Activated T-cell treated with anti-CD3 and anti-CD28 coated beads, Interleukin-2, amount 50 U/mL, for 4 hours (primary cell): ENCODE data around the gene B9D2. TPM values are rescaled to one million over a fixed set of nuclear protein-coding genes. Genes with fewer than 3 reads are reported as not detected.

Experiments used
- ATAC-seq, 2 donors: fragments of 200-7000 bp; cut with Tn5 transposase; one replicate each; pipeline ENCODE4 v1.10.0; 2021
- DNase-seq: peaks from one replicate; pipeline ENCODE4 v3.0.0-alpha.2; 2020
- H3K27me3 Mint-ChIP-seq: one replicate; pipeline ENCODE4 v1.8.0; 2021; ENCODE audit warnings: low read depth, mixed read lengths
- H3K36me3 Mint-ChIP-seq: one replicate; pipeline ENCODE4 v1.8.0; 2022; ENCODE audit warnings: mixed read lengths; ENCODE audit not compliant: insufficient read depth
- H3K4me1 Mint-ChIP-seq: one replicate; pipeline ENCODE4 v1.8.0; 2021; ENCODE audit warnings: low read depth, mixed read lengths
- H3K4me3 Mint-ChIP-seq: one replicate; pipeline ENCODE4 v1.8.0; 2021; ENCODE audit warnings: mild to moderate bottlenecking, moderate library complexity, mixed read lengths
- H3K9me3 Mint-ChIP-seq: one replicate; pipeline ENCODE4 v1.8.0; 2021; ENCODE audit warnings: mixed read lengths
- total RNA-seq, 3 donors: library from RNA; stranded (reverse); gene quantifications; one replicate each; pipeline ENCODE4 v1.2.1, GENCODE V29; 2021

The B9D2 gene
- total RNA-seq, 3 donors from 2014 or later = 5.4 to 5.7 (median 5.7) TPM

GRCh38 chr19:41308450-41309179 lies 55.3 kb downstream of the B9D2 start:
- Mint-ChIP-seq H3K27me3 (no peaks in the 10 kb centered on the region), H3K4me1 (peaks cover 85% of the 10 kb centered on the region), H3K9me3 (no peaks in the 10 kb centered on the region), H3K36me3 (peaks cover 36% of the 10 kb centered on the region), H3K4me3 (peak overlapping the region; percentile 97)
- ATAC-seq (peak; percentile 52 to 53), DNase-seq (peak; percentile 96)

GRCh38 chr19:41307954-41308449 lies 55.9 kb downstream of the B9D2 start:
- H3K27me3 Mint-ChIP-seq = no peaks in the 10 kb centered on the region
- H3K9me3 Mint-ChIP-seq = no peaks in the 10 kb centered on the region
- H3K4me3 Mint-ChIP-seq = peak overlapping the region; percentile 97
- DNase-seq (no peak), ATAC-seq (peak in 1 of 2 donors; percentile 4)
- peaks cover 31% of the 10 kb centered on the region for H3K36me3 Mint-ChIP-seq
- H3K4me1 Mint-ChIP-seq = peaks cover 85% of the 10 kb centered on the region

- H3K9me3 Mint-ChIP-seq = no peaks in the 10 kb centered on the region
- no peaks in the 10 kb centered on the region for H3K27me3 Mint-ChIP-seq
- ATAC-seq (no peak), DNase-seq (no peak)
- peak overlapping the region; percentile 62 for H3K4me3 Mint-ChIP-seq
- H3K4me1 Mint-ChIP-seq = peaks cover 88% of the 10 kb centered on the region
- H3K36me3 Mint-ChIP-seq = peaks cover 31% of the 10 kb centered on the region
These were observed 56.7 kb downstream of the B9D2 start for GRCh38 chr19:41307090-41307875.

- DNase-seq (no peak), ATAC-seq (no peak)
- H3K4me1 Mint-ChIP-seq = peaks cover 88% of the 10 kb centered on the region
- no peaks in the 10 kb centered on the region for H3K27me3 Mint-ChIP-seq
- H3K36me3 Mint-ChIP-seq = peaks cover 34% of the 10 kb centered on the region
- peak overlapping the region; percentile 62 for H3K4me3 Mint-ChIP-seq
- H3K9me3 Mint-ChIP-seq = no peaks in the 10 kb centered on the region
These were observed 57.8 kb downstream of the B9D2 start for GRCh38 chr19:41305927-41306793.

GRCh38 chr19:41304706-41305483 lies 59.1 kb downstream of the B9D2 start:
- ATAC-seq (no peak), DNase-seq (no peak)
- H3K9me3 Mint-ChIP-seq = no peaks in the 10 kb centered on the region
- H3K36me3 Mint-ChIP-seq = peaks cover 41% of the 10 kb centered on the region
- no peaks in the 10 kb centered on the region for H3K27me3 Mint-ChIP-seq
- H3K4me1 Mint-ChIP-seq = peaks cover 93% of the 10 kb centered on the region
- no peak overlapping the region for H3K4me3 Mint-ChIP-seq

Other genes starting within 250 kb of the B9D2 start
- not detected for gene CYP2F1, start 249.7 kb downstream of the B9D2 start, total RNA-seq
- under 1 TPM; 0.24 to 0.30 (median 0.27) TPM for gene CYP2S1, start 170.9 kb downstream of the B9D2 start, total RNA-seq
- under 1 TPM; 0.08 to 0.40 (median 0.30) TPM for gene AXL, start 144.9 kb downstream of the B9D2 start, total RNA-seq
- gene HNRNPUL1, start 99.8 kb downstream of the B9D2 start, total RNA-seq = 100 to 1,000 TPM; 224 to 248 (median 238) TPM
- gene CCDC97, start 54.0 kb downstream of the B9D2 start, total RNA-seq = 10 to 100 TPM; 33.8 to 40.5 (median 35.1) TPM
- gene TGFB1, start 10.2 kb downstream of the B9D2 start, total RNA-seq = 100 to 1,000 TPM; 134 to 168 (median 142) TPM
- 1 to 10 TPM; 1.2 to 2.4 (median 1.5) TPM for gene TMEM91, start 12.4 kb upstream of the B9D2 start, total RNA-seq
- gene EXOSC5, start 33.2 kb upstream of the B9D2 start, total RNA-seq = 10 to 100 TPM; 86.3 to 95.5 (median 94.5) TPM
- 10 to 100 TPM; 23.7 to 29.1 (median 26.7) TPM for gene BCKDHA, start 33.7 kb upstream of the B9D2 start, total RNA-seq
- under 1 TPM; 0.15 to 0.35 (median 0.24) TPM for gene B3GNT8, start 63.2 kb upstream of the B9D2 start, total RNA-seq
- gene DMAC2, start 75.8 kb upstream of the B9D2 start, total RNA-seq = 10 to 100 TPM; 70.9 to 79.8 (median 72.2) TPM
- not detected for gene ERICH4, start 79.0 kb upstream of the B9D2 start, total RNA-seq
- gene CEACAM21, start 212.0 kb upstream of the B9D2 start, total RNA-seq = 10 to 100 TPM in 2 of 3 donors, 1 to 10 TPM in 1; 6.1 to 12.9 (median 11.0) TPM